NT2/D1 (cell line): Measurements from ENCODE around the gene UPK3B.
A peak's percentile ranks its signal among the peaks of the same experiment; 100 is the strongest.
"Not testable (repeated sequence)": the region's sequence is repeated elsewhere in the genome, so short reads cannot be mapped to it uniquely, and the experiment has no call there.

ENCODE experiments used
- DNase-seq: peaks from one replicate; pipeline ENCODE4 v3.0.0-alpha.2; 2011; ENCODE audit warnings: low read depth, low spot score
- H3K27me3 ChIP-seq: 2 replicates; pipeline ENCODE4 v1.6.0; 2011; ENCODE audit warnings: mild to moderate bottlenecking; ENCODE audit not compliant: insufficient read length, insufficient read depth
- H3K36me3 ChIP-seq: 2 replicates; pipeline ENCODE4 v1.6.1; 2011; ENCODE audit warnings: mild to moderate bottlenecking, low read length, mixed read lengths; ENCODE audit not compliant: insufficient read depth, insufficient read length
- H3K4me1 ChIP-seq: 2 replicates; pipeline ENCODE4 v1.5.1; 2011; ENCODE audit not compliant: insufficient read depth, insufficient read length
- H3K4me3 ChIP-seq: 2 replicates; pipeline ENCODE4 v1.5.1; 2011; ENCODE audit warnings: low read depth; ENCODE audit not compliant: insufficient read length
- H3K9ac ChIP-seq: 2 replicates; pipeline ENCODE4 v1.6.0; 2011; ENCODE audit warnings: low read depth; ENCODE audit not compliant: insufficient read length
- H3K9me3 ChIP-seq: 2 replicates; pipeline ENCODE4 v1.5.1; 2011; ENCODE audit warnings: mild to moderate bottlenecking, low read length; ENCODE audit not compliant: insufficient read depth

Gene UPK3B

DNA sequence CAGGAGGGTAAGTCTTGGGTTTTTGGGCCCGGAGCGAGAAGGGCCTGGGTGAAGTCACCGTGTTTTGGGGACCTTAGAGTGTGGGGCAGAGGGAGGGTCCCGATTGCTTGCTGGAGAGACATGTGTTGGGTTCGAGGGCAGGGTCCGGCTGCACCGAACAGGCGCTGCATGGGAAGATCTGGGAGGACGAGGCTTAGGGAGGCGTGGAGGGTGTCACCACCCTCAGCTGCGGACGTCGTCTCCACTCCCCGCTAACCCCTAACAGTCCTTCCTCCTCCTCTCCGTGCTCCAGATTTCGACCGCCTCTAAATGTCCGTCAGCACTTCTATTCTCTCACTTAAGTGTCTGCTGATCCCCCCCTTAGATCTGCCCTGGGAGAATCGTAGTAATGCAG is 39.5 kb downstream of the UPK3B start:
- DNase-seq, H3K27me3 ChIP-seq, H3K4me1 ChIP-seq, H3K36me3 ChIP-seq, H3K9me3 ChIP-seq: not testable (repeated sequence)
- Histone ChIP-seq H3K4me3 (peak overlapping the region; percentile 71), H3K9ac (peak overlapping the region; percentile 79)

DNA sequence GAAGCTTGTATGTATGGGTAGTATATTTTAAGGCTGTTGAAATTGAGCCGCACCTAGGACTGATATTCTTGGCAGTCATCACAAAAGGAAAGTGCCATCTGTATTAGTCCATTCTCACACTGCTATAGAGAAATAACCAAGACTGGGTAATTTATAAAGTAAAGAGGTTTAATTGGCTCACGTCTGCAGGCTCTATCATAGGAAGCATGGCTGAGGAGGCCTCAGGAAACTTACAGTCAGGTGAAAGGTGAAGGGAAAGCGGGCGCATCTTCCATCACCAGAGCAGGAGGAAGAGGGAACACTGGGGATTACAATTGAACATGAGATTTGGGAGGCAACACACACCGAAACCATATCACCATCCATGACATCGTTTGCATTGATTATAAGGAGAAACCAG is 41.6 kb downstream of the UPK3B start:
- H3K9me3 ChIP-seq, H3K4me1 ChIP-seq, DNase-seq, H3K36me3 ChIP-seq, H3K9ac ChIP-seq, H3K27me3 ChIP-seq, H3K4me3 ChIP-seq: not testable (repeated sequence)

- H3K36me3 ChIP-seq, DNase-seq, H3K9ac ChIP-seq: not testable (repeated sequence)
These were observed 49.3 kb downstream of the UPK3B start for GRCh38 chr7:76559685-76560084.

GRCh38 chr7:76560157-76560556 is 49.8 kb downstream of the UPK3B start:
- H3K36me3 ChIP-seq, H3K4me3 ChIP-seq, H3K4me1 ChIP-seq, H3K9ac ChIP-seq, H3K27me3 ChIP-seq, DNase-seq, H3K9me3 ChIP-seq: not testable (repeated sequence)

More at GRCh38 chr7:76559685-76560084, 49.3 kb downstream of the UPK3B start:
- H3K27me3 ChIP-seq, H3K9me3 ChIP-seq, H3K4me1 ChIP-seq, H3K4me3 ChIP-seq: not testable (repeated sequence)

GRCh38 chr7:76561342-76561741 is 51.0 kb downstream of the UPK3B start:
- H3K9ac ChIP-seq, DNase-seq, H3K36me3 ChIP-seq, H3K27me3 ChIP-seq, H3K4me1 ChIP-seq, H3K9me3 ChIP-seq, H3K4me3 ChIP-seq: not testable (repeated sequence)

GRCh38 chr7:76565001-76565400 is 54.6 kb downstream of the UPK3B start:
- H3K4me3 ChIP-seq, H3K27me3 ChIP-seq, H3K4me1 ChIP-seq, DNase-seq, H3K9ac ChIP-seq, H3K36me3 ChIP-seq, H3K9me3 ChIP-seq: not testable (repeated sequence)
